ENCODE data around the gene PDGFD.

- no peak for TF ChIP-seq CTCF (optimal IDR thresholded peaks at IDR 0.05 in 1 of 3, IDR thresholded peaks at IDR 0.05 in 1 of 3, conservative IDR thresholded peaks at IDR 0.05 in 1 of 3; ENCODE audit: extremely low read depth in 1 of 3, insufficient read depth in 2 of 3, low read length in 3 of 3)
- TF ChIP-seq EZH2 (IDR thresholded peaks at IDR 0.05; ENCODE audit: low read length): no peak
Measured at GRCh38 chr11:103878646-103879045, 285.3 kb downstream of the PDGFD start.
